ENCODE results near the gene OMP.

The OMP gene

DNA sequence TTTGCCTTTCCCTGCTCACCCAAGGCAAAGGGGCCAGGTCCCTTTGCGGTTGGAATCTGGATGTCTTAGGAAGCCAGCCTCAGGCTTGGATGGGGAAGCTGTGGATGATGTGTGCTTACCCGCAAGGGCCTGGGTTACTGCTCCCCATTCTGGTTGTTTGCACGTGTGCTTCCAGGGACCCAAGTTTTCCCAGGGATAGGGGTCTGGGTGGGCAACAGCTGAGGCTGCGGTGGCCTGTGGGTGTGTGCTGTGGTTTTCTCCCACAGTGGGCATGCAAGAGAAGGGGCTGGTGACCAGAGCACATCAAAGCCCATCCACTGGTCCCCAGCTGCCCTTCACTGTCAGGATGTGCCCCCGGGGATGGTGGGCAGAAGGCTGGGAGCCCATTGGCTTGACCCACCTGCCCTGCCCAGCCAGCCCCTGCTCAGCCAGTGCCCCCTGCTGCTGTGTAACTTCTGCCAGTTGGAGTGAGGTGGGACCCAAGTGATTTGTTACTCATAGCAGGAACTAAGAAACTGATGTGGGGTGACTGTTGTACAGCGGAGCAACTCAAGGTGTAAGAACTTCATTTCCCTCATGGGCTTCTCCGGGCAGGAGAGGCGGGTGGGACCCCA lies 32.6 kb upstream of the OMP start:
- no peak for DNase-seq

DNA sequence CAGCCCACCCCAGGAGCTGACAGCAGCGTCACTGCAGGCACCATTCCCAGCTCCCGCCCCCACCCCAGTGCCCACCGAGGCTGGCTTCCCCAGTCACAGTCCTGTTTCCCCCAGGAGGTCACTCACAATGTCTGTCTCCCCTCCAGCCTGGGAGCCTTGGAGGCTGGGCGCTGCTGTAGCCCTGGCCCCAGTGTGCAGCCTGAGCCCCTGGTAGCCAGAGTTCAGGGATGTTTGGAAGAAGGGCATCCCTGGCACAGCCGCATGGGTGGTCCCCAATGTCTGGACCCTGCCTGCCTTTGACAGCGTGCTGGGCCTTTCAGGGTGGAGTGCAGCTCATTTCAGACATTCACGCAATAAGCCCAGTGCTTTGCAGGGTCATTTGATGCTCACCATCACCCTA lies 31.6 kb upstream of the OMP start:
- DNase-seq: no peak

- DNase-seq: no peak
These were observed 30.7 kb upstream of the OMP start for GRCh38 chr11:77071671-77072605.

DNA sequence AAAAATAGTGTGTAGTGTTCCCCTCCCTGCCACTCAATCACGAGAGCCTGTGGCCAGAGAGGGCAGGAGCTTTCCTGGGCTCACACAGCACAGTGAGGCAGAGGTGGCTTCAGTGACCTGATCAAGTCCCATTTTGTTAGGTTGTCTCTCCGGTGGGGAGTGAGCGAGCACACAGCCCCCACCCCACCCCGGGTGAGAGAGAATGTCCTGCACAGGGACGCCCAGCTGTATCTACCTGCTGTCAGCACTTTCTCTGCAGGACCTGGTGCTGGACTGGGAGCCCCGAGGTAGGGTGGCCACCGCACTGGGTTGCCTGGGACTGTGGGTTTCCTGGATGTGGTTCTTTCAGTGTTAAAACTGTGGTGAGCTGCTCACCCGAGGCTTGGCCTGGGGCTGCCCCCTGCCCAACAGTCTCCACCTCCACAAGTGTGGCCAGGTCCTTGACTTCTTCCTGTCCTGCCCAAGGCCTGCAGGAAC lies 29.8 kb upstream of the OMP start:
- DNase-seq: no peak

DNA sequence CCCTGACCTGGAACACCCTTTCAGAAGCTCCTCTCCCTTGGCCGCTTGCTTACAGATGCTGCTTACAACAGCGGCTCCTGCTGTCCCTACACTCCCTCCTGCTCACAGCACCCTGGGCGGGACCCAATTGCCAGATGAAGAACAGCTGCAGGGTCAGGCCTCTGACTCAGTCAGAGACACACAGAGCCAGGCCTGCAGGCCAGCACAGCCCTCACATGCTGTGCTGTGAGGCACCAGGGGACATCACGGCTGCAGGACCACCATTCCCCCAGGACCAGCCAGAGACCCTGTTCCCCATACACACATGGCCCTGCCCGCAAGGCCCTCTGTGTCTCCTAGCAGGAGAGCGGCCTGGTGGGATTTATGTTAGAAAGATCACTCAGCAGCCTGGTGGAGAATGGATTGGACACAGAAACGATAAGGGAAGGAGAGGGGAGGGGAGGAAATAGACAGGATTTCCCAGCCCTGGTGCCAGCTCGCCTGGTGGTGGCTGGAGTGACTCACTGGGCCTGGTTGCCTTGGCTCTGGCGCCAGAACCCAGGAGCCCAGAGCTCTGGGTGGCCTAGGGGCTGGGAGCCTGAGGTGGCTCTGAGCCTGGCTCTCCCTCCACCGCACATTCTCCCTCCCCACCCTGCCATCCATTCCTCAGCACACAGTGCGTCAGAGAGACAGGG lies 29.2 kb upstream of the OMP start:
- DNase-seq: no peak

- no peak for DNase-seq
These were observed 28.4 kb upstream of the OMP start for GRCh38 chr11:77074205-77074604.

DNA sequence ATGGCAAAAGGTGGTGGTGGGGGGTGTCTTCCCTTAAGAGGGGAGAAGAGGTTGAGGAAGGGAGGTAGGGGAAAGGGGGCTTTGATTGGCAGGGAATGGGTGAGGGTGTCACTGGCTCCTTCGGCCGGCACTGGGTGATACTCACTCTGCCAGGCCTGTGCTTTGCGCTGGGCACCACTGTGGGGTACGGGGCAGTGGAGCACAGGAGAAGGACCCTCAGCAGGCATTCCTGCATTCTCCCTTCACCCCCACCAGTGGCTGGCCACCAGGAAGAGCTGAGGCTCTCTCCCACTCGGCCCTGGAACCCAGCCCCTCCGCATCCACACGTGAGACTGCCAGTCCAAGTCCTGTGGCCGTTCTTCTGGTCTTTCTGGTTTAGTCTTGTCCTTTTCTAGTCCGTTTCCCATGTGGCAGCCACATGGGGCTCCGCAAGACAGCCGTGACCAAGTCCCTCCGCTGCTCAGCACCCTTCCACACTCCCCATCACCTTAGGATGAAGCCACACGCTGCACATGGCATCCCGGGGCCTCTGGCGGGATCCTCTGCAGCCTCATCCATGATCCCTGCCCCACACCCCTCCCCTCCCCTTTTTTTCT lies 27.9 kb upstream of the OMP start:
- DNase-seq: no peak

GRCh38 chr11:77075425-77075905 lies 27.2 kb upstream of the OMP start:
- DNase-seq: no peak

GRCh38 chr11:77079666-77080065 lies 23.0 kb upstream of the OMP start:
- no peak for DNase-seq

- DNase-seq: no peak
These were observed 21.9 kb upstream of the OMP start for GRCh38 chr11:77080643-77081210.

DNA sequence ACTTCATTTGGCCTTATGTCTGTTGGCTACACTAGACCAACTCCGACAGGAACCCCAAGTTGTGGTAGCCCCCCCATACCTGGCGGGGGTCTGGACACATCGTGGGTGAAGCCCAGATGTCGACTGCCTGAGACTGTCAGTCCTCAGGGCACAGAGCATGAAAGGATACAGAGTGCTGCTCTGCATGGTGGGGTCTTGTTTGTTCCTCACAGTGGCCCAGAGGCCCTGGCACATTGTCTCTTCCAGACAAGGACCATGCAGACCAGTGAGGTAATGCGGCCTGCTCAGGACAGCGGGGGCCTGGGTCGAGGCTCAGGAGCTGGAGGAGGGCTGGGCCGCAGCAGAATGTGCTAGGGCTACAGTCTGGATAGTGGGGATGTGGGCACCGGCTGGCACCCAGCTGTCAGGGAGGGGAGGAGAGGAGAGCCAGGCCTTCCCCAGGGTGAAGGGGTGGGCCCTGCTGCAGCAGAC lies 21.2 kb upstream of the OMP start:
- DNase-seq: no peak

- DNase-seq: no peak
These were observed 20.4 kb upstream of the OMP start for GRCh38 chr11:77081976-77082836.

DNA sequence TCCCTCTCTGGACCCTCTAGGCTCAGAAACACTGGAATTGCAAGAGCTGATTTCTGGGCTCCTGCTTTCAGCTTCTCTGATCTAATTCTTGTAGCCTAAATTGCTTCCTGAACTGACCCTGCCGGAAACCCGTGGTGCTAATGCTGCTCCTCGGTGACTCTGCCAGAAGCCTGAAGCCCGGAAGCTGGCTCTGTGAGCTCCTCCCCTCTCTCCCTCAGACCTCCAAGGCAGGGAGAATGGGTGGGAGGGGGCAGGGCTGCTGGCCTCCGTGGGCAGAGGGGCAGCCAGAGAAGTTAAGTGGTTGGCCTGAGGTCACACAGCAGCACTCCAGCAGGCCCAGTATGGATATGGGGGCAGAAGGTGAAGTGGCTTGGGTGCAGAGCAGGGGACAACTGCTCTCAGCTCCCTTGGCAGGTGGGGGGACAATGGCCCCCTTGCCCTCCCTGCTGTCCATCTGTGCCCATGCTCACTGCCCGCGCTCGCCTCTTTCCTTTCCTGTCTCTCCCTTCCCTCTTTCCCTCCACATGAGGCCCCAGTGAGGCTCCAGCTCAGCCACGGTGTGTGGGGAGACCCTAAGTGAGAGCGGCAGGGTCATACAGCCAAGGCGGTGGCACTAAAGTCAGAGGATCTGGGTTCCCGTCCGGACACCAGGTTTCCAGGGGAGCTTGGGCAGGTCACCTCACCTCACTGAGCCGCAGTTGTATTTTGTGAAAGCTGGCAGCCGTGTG lies 19.6 kb upstream of the OMP start:
- no peak for DNase-seq

- no peak for DNase-seq
These were observed 18.9 kb upstream of the OMP start for GRCh38 chr11:77083566-77084245.

DNA sequence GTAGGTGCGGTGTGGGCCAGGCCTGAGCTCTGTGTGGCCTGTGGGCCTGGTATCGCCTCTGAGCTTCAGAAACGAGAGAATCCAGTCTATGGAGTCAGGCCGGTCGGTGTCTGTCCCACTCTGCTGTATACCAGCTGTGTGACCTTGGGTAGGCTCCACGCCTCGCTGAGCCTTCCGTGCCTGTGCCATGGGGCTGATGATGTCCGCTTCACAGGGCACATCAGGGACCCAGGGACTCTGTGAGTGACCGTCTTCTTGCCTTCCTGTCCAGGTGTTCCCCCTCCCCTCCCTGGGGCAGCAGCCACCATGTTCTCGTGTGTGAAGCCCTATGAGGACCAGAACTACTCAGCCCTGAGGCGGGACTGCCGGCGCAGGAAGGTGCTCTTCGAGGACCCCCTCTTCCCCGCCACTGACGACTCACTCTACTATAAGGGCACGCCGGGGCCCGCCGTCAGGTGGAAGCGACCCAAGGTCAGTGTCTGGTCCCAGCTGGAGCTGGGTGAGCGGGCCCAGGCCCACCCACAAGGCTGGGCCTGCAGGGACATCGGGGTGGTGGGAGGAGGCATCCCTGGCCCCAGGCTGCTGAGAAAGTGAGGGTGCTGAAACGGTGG lies 18.0 kb upstream of the OMP start:
- no peak for DNase-seq

- DNase-seq: no peak
These were observed 17.0 kb upstream of the OMP start for GRCh38 chr11:77085652-77086051.

- no peak for DNase-seq
These were observed 15.8 kb upstream of the OMP start for GRCh38 chr11:77086521-77087472.

- DNase-seq: no peak
These were observed 14.9 kb upstream of the OMP start for GRCh38 chr11:77087723-77088225.

Measured in NCI-H187 treated with DMSO at 0.1 percent for 48 hours (cell line).